GM18861 (cell line): ENCODE data around the gene LGALS14.
"Not testable (repeated sequence)": the region's sequence is repeated elsewhere in the genome, so short reads cannot be mapped to it uniquely, and the experiment has no call there.

Source experiments
- ATAC-seq: cut with Tn5 transposase; IDR thresholded peaks from one replicate; pipeline ENCODE4 v1.9.1; 2021; ENCODE audit not compliant: unreplicated experiment

Gene LGALS14

DNA sequence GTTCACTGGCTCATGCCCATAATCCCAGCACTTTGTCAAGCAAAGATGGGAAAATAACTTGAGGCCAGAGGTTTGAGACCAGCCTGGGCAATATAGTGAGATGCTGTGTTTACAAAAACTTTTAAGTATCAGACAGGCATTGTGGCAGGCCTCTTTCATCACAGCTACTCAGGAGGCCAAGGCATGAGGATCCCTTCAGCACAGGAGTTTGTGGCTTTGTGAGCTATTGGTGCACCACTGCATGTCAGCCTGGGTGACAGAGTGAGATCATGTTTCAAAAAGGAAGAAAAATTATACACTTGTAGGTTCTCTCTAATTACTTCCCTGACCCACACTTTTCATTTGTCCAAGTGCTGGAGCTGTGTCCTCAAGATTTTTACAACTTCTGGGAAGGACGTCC, 11.5 kb upstream of the LGALS14 start:
- no peak for ATAC-seq

DNA sequence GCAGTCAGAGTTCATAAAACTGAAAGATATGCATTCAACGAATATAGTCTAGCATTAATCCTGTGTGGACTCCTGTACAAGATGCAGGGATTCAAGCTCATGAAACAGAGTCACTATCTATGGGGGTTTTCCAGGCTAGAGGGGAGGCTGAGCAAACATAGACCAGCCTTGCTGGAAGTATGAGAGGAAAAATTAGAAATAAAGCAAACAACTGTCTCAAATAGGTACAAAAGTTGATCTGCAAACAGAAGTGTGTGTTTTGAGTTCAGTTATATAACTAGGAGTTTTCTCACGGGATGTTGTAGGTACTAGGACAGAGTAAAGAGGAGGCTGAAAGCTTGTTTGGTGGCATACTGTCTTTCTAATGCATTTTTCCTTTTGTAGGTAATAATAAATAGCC, 8.5 kb upstream of the LGALS14 start:
- no peak for ATAC-seq

DNA sequence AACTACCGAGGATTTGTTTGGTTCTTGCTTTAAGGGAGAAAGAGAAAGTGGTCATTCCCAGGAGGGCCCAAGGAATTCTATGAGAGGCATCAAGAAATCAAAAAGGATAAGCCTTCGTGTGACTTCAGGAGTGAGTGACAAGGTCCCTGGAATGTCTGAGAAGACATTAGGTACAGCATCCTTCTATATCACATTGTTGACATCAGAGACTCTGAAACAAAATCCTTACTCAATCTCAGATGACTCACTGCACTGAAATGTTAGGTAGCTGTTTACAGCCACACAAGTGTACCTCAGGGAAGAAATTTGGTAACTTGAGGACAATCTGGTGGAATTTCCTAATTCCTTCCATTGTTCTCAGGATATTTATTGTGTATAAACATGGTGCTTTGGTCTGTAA, 7.9 kb upstream of the LGALS14 start:
- no peak for ATAC-seq

DNA sequence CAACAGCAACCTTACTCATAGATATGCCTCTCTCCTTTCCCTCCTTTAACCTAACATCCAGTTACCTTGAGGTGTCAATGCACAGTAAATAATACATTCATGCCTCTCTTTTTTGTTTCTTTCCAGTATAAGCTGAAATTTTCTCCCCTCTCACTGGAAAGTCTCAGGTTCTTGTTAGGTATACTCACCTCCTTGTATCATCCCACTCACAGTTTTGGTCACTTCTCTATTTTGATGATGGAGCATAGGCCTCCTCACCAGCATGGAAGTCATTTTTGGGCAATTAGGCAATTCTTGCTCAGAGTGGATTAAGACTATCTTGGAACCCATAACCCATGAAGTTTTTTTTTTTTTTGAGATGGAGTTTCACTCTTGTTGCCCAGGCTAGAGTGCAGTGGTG, 5.7 kb upstream of the LGALS14 start:
- no peak for ATAC-seq

DNA sequence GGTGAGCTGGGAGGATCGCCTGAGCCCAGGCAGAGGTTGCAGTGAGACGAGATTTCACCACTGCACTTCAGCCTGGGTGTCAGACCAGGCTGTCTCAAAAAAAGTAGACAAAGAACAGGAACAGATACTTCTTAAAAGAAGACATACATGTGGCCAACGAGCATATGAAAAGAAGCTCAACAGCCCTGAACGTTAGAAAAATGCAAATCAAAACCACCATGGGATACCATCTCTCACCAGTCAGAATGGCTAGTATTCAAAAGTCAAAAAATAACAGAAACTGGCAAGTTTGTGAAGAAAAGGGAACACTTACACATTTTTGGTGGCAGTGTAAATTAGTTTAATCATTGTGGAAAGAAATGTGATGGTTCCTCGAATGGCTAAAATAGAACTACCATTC, 3.0 kb upstream of the LGALS14 start:
- ATAC-seq, result no peak

DNA sequence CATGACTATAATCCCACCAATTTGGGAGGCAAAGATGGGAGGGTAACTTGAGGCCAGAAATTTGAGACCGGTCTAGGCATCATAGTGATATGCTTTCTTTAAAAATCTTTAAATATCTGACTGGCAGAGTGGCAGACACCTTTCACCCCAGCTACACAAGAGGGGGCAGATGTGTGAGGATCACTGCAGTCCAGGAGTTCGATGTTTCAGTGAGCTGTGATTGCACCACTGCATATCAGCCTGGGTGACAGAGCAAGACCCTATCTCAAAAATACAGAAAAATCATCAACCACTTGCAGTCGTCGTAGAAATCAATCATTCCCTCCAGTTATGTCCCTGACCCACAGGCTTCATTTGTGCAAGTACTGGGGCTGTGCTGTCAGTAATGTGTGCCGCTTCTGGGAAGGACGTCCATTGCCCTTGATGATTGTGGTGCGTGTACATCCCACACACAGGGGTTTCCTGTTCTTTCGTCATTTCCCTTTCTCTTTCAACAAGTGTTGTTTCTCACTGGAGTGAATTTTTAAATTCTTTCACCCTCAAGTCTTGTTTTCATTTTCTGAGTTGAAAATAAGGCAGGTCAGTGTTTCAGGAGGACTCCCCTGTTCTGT, 1.4 kb downstream of the LGALS14 start:
- ATAC-seq, result no peak

DNA sequence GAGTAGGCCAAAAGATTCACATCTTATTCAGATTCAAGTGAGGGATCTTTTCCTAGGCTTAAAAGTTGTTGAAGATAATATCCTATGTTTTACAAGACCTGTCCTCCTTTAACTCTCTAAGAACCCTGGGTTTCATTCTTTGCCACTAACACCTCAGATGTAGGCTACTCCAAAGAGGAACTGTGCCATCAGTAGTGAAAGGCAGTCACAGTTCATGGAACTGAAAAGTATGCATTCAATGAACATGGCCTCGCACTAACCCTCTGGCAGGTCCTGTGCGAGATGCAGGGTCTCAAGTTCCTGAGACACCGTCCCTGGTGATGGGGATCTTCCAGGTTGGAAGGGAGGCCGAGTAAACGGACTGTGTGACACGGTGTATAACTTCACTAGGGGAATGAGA, 4.3 kb downstream of the LGALS14 start:
- no peak for ATAC-seq

DNA sequence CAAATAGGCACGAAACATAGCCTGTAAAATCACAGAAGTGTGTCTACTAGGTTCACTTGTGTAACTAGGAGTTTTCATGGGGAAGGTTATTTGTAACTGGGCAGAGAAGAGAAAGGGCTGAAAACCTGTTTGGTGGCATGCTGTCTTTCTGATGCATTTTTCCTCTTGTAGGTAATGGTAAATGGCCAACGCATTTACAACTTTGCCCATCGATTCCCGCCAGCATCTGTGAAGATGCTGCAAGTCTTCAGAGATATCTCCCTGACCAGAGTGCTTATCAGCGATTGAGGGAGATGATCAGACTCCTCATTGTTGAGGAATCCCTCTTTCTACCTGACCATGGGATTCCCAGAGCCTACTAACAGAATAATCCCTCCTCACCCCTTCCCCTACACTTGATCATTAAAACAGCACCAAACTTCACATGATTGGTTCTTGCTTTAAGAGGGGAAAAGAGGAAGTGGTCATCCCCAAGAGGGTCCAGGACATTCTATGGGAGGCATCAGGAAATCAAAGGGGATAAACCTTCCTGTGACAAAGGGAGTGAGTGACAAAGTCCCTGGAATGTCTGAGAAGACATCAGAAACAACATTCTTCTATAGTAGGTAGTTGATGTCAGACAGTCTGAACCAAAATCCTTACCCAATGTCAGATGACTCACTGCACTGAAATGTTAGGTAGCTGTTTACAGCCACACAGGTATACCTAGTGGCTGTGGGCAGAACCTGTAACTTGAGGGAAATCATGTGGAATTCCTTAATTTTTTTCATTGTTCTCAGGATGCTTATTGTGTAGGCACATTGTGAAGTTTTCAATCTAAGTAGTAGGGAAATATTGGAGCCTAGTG, 5.0 kb downstream of the LGALS14 start:
- no peak for ATAC-seq

DNA sequence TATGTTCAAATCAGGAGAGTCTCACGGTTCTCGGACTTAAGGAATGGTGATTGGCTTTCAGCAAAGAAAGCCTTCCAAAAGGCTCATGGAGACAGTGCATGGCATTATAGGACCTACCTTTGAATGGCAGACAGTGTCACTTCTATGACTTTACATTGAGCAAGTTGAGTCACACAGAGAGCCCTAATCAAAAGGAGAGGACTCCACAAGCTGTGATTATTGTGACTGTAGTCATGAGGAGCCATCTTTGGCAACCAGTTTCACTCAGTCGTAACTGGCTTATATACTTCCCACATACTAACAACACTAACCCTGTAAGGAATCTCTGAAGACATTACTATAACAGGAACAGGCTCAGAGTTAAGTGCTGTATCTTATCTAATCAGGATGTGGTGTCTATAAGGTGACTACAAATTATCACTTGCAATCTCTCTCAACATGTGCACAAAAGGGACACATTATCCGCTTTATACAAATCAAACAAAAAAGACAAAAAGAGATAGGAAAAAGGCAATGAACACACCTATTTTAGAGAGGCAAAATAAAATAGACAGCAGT, 6.1 kb downstream of the LGALS14 start:
- ATAC-seq, result no peak

DNA sequence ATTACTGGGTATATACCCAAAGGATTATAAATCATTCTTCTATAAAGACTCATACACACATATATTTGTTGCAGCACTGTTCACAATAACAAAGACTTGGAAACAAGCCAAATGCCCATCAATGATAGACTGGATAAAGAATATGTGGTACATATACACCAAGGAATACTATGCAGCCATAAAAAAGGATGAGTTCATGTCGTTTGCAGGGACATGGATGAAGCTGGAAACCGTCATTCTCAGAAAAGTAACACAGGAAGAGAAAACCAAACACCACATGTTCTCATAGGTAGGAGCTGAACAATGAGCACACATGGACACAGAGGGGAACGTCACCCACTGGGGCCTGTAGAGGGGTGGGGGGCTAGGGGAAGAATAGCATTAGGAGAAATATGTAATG, 15.9 kb downstream of the LGALS14 start:
- not testable (repeated sequence) for ATAC-seq

DNA sequence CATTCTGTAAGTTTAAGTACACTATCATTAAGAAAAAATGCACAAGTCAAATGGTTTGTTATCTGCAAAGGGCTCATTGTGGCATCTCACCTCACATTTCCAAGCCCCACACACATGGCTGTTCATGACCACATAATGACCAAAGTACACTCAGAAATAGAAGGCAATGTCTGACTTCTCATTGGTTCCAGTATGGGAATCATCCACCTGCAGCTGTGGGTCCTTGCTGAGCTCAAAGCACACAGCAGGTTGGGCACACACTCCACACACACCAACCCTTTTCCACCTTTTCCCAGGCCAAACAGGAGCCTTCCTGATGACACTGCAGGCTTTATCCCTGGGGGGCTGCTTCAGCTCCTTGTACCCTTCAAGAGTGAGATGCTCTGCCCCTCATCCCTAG, 21.7 kb downstream of the LGALS14 start:
- no peak for ATAC-seq

DNA sequence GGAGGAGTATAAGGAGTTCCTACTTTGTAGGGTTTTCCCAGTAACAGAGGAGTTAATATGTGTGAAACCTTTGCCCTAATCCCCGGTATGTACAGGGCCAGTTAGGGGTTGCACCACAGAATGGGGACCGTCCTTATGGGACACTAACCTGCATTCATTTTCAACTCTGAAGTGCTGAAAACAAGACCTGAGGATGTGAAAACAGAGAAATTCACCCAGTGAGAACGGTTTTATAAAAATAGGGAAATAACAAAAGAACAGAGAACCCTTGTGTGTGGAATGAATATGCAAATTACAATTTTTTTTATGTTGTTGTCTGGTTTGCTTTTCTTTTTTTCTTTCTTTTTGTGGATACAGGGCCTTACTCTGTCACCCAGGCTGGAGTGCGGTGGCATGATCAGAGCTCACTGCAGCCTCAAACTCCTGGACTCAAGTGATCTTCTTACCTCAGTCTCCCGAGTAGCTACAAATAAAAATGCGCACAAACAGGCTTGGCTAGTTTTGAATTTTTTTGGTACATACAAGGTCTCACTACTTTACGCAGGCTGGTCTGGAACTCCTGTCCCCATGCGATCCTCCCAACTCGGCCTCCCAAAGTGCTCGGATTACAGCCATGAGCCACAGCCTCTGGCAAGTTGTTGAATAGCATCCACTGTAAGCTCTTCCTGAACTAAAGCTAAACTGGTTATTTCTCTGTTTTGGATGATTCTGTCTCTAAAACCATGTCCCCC, 23.0 kb downstream of the LGALS14 start:
- no peak for ATAC-seq

DNA sequence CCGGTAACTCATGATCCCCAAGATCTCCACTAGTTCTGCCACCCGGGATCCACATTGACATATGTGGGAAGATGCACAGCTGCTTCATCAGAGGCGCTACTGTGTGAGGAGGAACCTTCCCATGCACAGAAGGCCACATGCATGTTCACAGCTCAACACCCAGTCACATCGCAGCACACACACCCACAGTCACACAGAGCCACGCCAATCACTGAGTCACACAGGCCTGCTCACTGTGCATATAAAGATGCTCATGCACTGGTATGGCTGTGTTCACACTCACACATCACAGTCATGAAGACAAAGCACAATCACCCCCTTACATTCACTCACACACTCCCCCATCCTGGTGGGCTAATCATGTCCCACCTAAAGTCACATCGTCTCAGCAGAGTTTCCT, 23.8 kb downstream of the LGALS14 start:
- ATAC-seq, result no peak

DNA sequence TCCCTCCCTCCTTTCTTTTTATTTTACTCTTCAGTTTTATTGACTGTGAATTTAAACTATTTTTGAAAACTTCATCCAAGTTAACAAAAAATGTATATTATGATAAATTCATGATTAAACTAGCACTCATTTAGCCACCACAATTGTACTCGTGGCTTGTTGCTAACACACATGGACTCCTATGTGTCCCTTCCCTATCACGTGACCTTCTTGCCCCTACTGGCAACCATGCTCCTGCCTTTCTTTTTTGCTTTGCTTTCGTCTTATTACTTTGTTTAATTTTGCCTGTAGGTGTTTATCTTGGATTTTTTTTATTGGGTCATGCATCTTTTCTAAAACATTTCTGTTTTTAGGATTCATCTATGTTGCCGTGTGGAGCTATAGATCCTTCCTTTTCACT, 25.3 kb downstream of the LGALS14 start:
- no peak for ATAC-seq

DNA sequence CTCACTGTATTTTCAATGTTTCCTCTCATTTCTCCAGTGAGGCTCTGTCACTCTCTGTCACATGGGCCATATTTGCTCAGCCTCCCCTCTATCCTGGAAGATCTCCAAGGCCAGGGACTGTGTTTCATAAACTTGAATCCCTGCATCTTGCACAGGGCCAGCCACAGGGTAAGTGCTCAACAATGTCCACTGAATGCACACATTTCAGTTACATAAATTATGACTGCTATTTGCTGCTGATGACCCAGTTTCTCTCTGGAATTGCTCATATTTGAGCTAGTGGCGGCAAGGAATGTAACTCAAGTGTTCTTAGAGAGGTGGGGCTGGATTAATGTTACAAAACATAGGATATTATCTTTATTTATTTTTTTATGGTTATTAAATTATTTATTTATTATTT, 27.4 kb downstream of the LGALS14 start:
- no peak for ATAC-seq

DNA sequence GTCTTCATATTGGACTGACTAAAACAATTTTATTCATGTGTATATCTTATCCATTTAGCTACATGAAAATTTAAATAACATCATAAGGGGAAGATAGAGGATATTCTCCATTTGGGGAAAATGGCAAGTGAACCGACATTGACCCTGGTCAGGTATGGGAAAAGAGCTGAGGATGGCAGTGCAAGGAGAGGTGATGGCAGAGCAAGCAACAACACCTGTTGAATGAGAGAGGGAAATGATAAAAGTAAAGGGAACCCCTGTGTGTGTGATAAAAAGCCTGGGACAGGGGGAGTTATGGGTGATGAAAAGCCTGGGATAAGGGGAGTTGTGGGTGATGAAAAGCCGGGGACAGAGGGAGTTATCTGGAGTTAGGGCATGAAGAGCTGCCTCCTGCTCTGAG, 29.6 kb downstream of the LGALS14 start:
- no peak for ATAC-seq

DNA sequence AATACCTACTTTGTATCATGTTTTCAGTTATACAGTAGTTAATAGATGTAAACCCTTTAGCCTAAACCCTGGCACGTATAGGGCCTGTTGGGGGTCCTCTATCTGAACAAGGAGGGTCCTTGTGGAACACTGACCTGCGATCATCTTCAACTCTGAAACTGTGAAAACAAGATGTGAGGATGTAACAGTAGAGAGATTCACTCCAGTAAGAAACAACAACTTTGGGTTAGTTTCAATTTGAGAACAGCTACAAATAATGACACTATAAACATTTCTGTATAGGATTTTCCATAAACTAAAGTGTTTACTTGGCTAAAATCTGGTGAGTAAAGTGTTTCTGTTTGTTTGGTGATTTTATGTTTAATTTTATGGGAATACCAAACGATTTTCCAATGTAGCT, 31.4 kb downstream of the LGALS14 start:
- no peak for ATAC-seq

DNA sequence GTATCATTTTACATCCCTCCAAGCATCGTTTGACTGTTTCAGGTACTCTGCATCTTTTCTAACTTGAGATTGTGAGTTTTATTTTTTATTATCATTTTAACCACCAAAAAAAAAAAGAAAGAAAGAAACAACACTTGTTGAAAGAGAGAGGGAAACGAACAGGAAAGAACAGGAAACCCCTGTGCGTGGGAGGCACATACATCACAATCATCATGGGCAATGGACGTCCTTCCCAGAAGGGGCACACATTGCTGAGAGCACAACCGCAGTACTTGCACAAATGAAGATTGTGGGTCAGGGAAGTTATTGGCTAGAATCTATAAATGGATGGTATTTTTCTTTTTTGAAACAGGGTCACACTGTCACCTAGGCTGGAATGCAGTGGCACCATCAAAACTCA, 31.8 kb downstream of the LGALS14 start:
- no peak for ATAC-seq

DNA sequence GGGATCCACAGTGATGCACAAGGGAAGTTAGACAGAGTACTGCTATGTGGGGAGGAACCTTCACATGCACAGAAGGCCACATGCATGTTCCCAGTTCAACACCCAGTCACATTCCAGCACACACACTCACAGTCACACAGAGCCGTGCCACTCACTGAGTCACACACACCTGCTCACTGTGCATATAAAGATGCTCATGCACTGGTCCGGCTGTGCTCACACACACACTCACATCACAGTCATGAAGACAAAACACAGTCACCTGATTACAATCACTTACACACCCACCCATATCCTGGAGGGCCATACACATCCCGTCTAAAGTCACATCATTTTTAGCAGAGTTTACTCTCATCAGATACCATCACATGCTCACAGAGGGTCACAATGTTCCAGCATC, 33.1 kb downstream of the LGALS14 start:
- ATAC-seq, result no peak

DNA sequence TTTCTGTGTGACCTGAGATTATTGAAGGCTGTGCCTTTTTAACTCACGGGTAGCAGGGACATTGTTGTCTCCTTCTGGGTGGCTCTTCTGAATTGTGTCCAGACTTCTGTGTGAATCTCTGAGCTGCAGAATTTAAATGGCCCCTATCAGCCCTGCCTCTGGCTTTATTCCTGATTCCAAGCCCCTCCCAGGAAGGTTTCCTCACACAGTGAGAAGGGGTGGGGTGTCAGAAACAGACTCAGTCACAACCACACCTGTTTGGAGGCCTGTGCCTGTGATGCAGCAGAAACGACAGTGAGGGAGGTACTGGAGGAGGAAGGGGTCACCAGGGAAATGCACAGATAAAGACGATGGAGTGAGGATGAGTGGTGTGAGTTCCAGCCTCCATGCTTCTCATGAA, 33.6 kb downstream of the LGALS14 start, which contains the start of gene CLC:
Gene CLC, minus strand, starts transcription at position 139 of the 400 bp plus-strand sequence. Its CDS starts 77 bp downstream, at position 62.
- ATAC-seq, result no peak

DNA sequence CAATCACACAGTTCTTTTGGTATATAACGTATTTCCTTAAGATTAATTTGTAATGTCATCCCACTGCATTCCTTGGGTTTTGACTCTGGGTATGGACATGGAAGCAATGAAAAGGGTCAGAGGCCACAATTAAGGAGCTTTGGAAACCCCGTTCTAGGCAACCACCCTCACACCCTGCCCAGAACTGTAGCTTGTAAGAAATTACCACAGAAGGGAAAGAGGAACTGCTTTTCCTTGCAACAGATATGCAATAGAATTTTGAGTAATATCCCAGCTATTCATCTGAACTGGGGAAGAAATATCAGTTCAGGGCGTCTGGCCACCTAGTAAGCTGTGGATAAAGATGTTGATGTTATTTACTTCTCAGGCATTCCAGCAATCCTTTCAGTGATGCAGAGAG, 34.5 kb downstream of the LGALS14 start:
- no peak for ATAC-seq

DNA sequence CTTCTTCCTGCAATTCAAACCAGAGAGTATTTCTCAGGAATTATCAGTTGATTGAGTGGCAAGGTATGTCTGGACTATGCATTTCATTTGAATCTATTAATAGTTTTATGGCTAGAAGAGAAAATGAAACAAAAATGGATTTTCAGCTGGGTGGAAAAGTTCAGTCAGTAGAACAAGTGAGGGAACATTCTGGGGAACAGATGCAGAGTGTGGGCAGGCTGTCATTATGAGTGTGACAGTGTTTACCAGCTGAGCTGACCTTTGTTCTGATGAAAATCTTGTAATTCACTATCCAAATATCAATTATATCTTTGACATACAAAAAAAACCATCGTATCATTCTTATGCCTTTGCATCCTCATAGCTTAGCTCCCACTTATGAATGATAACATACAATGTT, 36.1 kb downstream of the LGALS14 start:
- no peak for ATAC-seq
